DMS79 (cell line): ENCODE measurements around the gene LRRC73.
A peak's percentile ranks its signal among the peaks of the same experiment; 100 is the strongest.
"Not testable (repeated sequence)": the region's sequence is repeated elsewhere in the genome, so short reads cannot be mapped to it uniquely, and the experiment has no call there.

Source experiments
- DNase-seq: peaks from one replicate; lab custom pipeline; 2025; lab: John Stamatoyannopoulos, UW

Gene LRRC73

GRCh38 chr6:43492673-43493072 lies 17.5 kb downstream of the LRRC73 start:
- no peak for DNase-seq

DNA sequence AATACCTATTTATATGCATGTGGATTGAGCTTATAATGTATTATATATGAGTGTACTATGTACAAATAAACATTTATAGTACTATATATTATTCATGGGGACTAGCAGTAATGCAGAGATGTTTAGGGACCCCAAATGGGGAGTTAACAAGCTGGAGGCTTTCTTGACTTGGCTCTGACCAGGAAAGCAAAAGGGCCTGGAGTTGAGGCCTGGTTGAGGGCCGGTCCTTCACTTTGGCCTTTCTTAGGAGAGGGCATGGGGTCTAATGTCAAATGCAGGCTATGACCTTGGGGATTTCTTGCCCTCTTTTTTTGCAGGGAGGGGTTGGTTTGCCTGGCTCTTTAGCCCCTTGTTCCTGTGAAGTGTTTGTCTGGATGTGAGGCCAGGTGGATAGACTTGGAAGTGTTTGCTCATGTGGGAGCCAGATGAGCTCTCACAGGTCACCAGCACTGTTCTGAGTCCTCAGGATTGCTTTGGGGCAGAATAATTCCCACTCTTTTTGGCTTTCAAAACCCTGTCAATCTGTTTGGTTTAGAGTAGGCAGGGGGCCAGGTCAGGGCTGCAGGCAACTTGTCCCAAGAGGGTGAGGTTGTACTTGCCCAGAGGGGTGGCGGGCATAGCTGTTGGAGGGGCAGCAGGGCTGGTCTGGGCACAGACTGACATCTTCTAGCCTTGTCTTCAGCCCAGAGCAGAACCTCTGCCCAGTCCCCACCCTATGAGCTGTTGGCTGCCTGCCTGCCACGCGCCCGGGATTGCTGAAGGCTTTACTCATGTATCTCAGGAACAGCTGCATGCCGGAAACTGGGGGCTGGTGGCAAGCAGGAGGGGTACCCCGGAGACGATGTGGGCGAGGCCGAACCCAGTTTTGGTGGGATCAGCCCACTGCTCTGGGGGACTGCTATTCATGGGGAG lies 18.1 kb downstream of the LRRC73 start:
- DNase-seq, result peak; percentile 60

GRCh38 chr6:43490523-43490939 lies 19.6 kb downstream of the LRRC73 start:
- no peak for DNase-seq

DNA sequence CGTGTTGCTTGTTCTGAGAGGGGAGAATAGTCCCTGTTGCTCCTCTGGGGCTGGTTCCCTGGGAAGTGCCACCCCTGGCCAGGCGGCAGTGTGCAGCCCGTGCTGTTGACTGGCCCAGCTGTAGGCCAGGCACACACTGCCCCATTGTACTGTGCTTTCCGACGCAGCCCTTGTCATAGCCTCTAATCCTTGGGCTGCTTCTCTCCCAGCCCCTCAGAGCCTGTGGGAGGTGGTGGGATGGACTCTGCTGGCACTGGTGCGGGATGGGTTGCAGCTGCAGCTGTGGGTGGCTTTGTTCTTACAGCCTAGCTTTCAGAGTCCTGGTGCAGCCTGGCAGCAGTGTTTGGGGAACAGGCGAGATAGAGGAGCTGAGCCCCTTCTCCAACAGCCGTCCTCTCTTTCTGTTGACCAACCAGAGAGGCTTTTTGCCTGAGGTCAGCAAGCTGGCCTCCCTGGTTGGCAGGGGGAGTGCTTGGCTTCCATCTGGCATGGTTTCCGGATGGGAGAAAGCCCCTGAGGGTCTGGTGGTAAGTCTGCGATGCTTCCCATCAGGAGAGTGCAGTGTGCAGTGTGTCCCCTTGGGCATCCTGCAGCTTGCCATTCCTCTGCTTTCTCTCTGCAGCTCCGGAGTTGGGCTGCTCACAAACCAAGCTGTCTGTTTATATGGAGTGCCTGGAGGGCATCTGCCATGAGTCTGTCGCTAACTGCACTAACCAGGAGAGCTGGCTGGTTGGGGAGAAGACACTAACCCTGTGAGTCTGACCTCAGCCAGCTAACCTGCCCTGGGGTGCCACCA lies 20.7 kb downstream of the LRRC73 start:
- no peak for DNase-seq

DNA sequence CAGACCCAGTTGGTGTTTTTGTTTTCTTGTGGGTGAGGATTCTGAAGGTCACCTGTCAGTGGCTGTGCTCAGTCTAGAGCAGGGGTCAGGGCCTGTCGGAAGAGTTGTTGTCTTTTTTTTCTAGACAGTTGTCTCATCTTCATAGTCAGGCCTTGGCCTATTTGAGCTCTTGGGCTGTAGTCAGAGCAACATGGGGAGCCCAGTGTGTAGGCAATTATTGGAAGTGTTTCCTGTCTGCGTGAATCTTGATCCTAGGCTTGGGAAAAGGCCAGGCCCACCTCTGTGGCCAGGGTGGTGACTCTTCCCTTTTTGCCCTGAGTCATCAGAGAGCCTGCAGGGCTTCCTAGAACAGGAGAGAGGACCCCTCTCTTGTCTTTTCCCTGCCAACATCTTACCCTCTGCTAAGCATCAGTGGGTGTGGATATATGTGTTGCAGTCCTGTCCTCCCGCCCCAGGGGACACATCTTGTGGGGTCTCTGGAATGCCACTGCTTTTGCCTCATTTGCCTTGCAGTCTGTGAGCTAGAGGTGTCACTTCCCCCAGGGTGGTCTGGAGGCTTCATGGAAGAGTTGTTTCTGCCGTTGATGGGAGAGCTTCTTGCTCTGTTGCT lies 21.4 kb downstream of the LRRC73 start:
- no peak for DNase-seq

DNA sequence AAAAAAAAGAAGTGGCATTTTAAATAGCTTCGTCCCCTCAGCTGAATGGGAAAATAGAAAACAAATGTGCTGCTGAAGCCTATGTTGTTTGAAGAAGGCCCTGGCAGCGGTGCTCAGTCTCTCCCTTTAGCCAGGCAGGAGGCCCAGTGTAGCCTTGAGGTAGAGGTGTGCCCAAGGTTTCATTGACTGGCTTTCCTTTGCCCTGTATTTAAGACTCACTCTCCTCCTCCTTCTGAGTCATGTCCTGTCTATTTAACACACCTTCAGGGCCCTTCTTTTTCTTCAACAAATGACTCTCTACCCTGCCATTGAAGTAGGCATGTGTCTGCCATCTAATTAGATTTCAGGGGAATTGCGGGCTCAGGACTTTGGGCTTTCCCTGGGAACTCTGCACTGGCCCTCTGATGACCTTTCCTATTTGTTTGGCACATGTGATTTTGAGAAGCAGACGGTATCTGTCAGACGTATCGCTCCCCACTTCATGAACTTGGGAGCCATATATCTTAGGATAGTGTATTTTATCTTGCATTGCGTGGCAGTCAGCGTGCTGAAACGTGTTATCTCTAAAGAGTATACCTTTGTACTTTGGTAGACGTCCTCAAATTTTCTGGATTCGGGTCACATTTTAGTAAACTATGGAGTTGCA lies 28.4 kb downstream of the LRRC73 start:
- DNase-seq, result no peak

DNA sequence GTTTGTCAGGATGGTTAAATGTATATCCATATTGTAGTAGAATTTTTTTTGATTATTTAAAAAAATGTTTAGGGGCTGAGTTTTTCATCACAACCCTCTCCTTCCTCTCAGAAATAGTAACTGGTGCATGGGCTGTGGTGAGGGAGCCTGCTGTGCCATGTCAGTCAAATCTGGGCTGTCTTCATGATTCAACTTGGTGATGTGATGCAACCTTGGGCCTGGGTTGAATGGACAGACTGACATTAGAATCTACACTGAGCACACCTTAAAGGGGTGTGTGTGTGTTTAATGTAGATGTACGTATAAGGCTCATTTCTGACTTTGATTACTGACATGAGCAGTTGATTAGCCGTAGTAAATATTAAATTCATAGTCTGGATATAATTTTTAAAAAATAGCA lies 29.1 kb downstream of the LRRC73 start:
- no peak for DNase-seq

DNA sequence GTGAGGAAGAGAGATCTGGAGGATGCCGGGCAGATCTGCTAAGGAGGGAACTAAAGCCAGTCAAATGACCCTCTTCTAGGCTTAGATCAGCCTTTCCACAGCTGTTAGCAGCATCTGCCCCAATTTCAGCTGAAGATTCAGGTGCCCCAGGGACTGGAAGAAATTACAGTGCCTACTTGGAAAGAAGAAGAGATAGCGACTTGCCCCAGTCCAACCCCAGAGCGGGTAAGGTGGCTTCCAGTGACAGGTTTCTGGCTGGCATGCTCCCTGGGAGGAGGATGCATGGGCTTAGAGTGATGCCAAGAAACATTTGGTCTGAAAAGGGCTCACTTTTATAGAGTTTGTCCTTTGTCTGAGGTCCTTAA lies 32.2 kb downstream of the LRRC73 start:
- DNase-seq, result no peak

GRCh38 chr6:43477235-43478007 lies 32.7 kb downstream of the LRRC73 start, which contains the start of gene TJAP1:
Gene TJAP1 (plus strand): TSS chr6:43477570. CDS start chr6:43499002, 21,432 bp downstream.
- peak; percentile 92 for DNase-seq

DNA sequence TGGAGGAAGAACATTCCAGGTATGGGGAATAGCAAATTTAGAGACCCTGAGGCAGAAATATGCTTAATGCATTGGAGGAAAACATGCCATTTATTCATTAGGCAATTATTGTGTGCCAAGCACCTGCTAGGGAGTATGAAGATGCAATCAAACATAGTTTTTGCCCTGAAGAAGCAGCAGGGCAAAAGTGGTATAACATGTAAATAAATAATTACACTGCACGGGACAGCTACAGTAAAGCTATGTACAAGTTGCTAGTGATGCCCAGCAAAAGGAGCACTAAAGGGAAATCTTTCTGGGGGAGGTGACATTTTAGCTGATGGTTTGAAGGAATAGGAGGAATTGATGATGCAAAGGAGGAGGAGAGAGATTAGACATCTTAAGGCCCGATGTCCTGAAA lies 33.4 kb downstream of the LRRC73 start:
- no peak for DNase-seq

DNA sequence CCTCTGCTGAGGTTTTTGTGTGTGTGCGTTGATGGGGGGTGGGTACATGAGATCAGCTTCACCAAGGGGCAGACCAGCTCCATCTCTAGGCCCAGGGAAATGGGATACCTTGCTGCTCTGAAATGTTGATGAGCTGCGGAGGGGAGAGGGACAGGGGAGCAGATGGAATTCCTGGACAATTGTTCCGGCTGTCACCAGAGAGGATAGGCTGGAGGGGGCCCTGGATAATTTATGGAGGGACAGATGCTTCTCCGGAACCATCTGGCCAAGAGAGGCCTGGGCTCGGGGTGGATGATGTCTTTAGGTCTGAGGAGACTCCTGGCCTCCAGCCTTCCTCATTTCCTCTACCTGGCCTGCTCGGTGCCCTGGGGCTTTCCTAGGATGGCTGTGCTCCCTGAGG lies 34.6 kb downstream of the LRRC73 start:
- DNase-seq, result no peak

DNA sequence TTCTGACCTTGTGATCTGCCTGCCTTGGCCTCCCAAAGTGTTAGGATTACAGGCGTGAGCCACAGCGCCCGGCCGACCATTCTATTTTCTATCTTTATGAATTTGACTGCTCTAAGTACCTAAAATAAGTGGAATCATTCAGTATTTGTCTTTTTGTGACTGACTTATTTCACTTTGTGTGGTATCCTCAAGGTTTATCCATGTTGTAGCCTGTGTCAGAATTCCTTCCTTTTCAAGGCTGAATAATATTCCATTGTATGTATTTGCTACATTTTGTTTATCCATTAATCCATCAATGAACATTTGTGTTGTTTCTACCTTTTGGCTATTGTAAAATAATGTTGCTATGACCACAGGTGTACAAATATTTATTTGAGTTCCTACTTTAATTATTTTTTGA lies 37.6 kb downstream of the LRRC73 start:
- no peak for DNase-seq

DNA sequence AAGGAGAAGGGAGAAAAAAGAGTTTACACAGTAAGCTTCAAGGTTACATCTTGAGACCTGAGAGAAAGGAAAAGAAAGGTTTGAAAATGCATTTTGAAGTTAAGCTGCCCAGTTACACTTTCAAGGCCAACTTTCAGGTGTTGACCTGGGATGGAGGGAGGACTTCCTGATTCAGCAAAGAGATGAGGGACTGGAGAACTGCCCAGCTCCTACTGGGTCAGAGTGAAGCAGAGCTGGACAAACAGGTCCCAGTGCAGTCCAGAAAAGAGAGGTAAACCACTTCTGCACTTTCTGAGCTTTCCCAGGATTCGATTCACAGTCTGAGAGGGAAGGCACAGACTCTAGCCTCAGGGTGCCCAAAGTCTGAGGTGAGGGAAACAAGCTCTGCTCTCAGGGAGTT lies 38.7 kb downstream of the LRRC73 start:
- DNase-seq, result no peak

DNA sequence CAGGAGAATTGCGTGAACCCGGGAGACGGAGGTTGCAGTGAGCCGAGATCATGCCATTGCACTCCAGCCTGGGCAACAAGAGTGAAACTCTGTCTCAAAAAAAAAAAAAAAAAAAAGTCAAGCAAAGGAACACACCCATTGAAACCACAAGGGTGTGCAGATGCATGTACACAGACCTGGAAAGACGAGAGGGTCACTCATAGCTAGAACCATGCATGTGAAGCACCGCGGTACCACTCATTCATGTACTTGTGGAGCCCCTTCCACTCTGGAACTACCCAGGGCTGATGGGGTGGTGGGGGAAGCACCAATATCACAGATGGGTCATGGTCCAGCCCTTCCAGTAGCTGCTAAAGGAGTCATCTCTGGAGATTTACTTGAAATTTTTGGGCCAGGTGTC lies 40.2 kb downstream of the LRRC73 start:
- no peak for DNase-seq

DNA sequence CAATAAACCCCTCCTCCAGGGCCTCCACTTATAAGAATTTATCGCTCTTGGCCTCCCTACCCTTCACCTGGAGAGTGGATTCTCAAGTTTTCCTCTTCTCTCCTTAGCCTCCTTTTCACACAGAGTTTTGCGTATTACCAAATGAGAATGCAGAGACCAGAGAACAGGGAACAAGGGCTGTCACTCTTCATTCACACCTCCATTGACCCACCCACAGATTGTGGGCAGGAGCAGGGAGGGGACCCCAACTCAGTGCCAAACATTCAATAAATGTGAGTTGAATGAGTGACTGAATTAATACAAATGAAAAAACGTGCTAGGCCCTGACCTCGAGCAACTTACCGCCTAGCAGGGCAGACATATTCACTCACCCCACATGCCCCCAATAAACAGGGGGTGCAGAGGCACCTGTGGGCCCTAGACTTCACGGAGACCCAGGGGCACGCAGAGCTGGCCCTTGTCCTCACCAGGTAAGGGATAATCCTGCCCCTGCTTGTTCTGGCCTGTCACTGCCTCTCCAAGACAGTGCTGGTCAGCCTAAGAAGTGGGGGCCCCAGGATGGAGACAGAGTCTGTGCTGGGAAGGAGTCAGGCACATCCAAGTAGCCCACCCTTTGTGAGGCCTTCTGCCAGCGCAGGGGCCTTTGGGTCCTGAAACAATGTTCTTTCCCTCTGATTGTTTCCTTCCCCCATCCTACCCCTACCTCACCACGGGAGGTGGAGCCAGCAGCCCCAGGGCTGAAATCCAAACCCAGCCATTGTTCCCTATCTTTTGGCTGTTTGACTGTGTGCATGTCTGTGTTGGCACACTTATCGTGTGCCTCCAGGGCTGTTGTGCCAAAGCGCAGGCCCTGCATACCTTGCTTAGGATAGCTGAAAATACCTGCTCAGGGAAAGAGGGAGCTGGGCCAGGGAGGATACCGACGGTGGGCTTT lies 41.1 kb downstream of the LRRC73 start:
- no peak for DNase-seq

GRCh38 chr6:43468240-43468639 lies 41.9 kb downstream of the LRRC73 start:
- DNase-seq, result no peak

DNA sequence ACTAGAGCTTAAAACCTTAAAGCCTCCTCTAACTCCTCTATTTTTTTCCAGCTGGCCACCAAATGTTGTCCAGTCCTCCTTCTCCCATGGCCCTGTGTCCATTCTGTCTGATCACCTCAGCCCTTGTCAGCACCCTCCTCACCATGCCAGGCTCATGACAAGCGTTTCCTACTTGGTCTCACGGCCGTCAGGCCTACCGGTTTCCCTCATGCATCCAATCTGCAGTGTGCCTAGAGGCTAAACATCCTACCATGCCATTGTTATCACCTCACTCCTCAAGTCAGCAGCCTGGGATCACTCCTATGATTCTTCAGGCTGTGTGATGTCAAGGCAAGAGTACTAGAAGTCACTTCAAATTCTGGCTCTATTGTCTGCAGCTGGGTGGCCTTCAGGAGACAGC lies 42.4 kb downstream of the LRRC73 start:
- no peak for DNase-seq

- DNase-seq, result not testable (repeated sequence)
Measured at GRCh38 chr6:43467265-43467664, 42.9 kb downstream of the LRRC73 start.

DNA sequence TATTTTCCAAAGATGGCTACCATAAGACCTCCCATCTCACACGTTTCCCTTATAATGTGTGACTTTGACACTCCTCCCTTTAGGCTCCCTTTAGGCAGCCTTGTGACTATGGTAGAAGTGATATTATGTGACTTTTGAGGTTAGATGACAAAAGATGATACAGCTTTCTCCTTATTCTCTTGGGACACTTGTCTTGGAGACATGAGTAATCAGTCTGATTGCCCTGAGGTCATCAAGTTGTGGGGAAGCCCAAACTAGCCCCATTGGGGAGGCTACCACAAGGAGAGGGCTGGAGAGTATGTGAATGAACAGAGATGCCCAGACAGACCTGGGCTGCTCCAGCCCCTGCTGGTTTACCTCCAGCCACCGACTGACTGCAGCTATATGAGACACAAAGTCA lies 44.2 kb downstream of the LRRC73 start:
- no peak for DNase-seq

DNA sequence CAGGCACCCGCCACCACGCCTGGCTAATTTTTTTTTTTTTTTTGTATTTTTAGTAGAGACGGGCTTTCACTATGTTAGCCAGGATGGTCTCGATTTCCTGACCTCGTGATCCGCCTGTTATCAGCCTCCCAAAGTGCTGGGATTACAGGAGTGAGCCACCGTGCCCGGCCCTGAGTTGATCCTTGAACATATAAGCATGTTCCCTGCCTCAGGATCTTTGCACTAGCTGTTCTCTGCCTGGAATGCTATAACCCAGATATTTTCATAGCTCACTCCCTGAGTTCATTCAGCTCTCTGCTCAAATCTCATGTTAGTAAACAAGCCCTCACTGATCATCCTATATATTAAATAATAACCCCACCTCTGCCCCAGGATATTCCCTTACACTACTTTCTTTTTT lies 45.8 kb downstream of the LRRC73 start:
- no peak for DNase-seq
